Omental fat pad (tissue), 4 donors: ENCODE data around the gene GCK. TPM values are rescaled to one million over a fixed set of nuclear protein-coding genes. Genes with fewer than 3 reads are reported as not detected.

ENCODE experiments used
- ATAC-seq: fragments of 150-250 bp; one replicate; pipeline ENCODE4 v1.9.1; 2016; ENCODE audit warnings: mild to moderate bottlenecking, moderate library complexity; ENCODE audit not compliant: low FRiP score
- DNase-seq: peaks from one replicate; pipeline ENCODE4 v3.0.0-alpha.2; 2019; ENCODE audit warnings: low spot score
- CTCF ChIP-seq, 3 donors: fragments of 450-650 bp; IDR thresholded peaks; one replicate each; pipeline ENCODE4 v1.5.1; 2016 to 2017; ENCODE audit warnings: antibody characterized with exemption in 3 of 3, mild to moderate bottlenecking in 3 of 3, moderate library complexity in 2 of 3
- total RNA-seq, 4 donors: library from RNA; depleted of rRNA; stranded (reverse); fragments of >200 nt; gene quantifications; one replicate each; pipeline ENCODE4 v1.1.0, GENCODE V29; 2016

The GCK gene
- 1 to 10 TPM in 2 of 4 donors, under 1 TPM in 2; 0.38 to 3.9 (median 1.1) TPM for total RNA-seq

- DNase-seq = no peak
These were observed at the start of gene GCK for GRCh38 chr7:44189286-44189992. GCK (minus strand) TSS chr7:44189439; CDS start chr7:44188953, 486 bp downstream.

GRCh38 chr7:44238116-44238695 lies 49.0 kb upstream of the GCK start:
- ATAC-seq = no peak
- no peak for TF ChIP-seq CTCF (IDR thresholded peaks at IDR 0.05)
- DNase-seq = no peak

More at GRCh38 chr7:44189286-44189992, at the start of gene GCK:
- no peak for ATAC-seq
- TF ChIP-seq CTCF (IDR thresholded peaks at IDR 0.05) = no peak

GRCh38 chr7:44237696-44238095 lies 48.5 kb upstream of the GCK start:
- DNase-seq (no peak), ATAC-seq (no peak)
- TF ChIP-seq CTCF (IDR thresholded peaks at IDR 0.05) = no peak

GRCh38 chr7:44236333-44236728 lies 47.1 kb upstream of the GCK start:
- no peak for DNase-seq

GRCh38 chr7:44235582-44236332 lies 46.5 kb upstream of the GCK start:
- no peak for TF ChIP-seq CTCF (IDR thresholded peaks at IDR 0.05)
- DNase-seq (no peak), ATAC-seq (no peak)

More at GRCh38 chr7:44236333-44236728, 47.1 kb upstream of the GCK start:
- ATAC-seq = no peak
- no peak for TF ChIP-seq CTCF (IDR thresholded peaks at IDR 0.05)

- no peak for TF ChIP-seq CTCF (IDR thresholded peaks at IDR 0.05)
- DNase-seq (no peak), ATAC-seq (no peak)
These were observed 45.8 kb upstream of the GCK start for GRCh38 chr7:44235066-44235465.
